Psoas muscle (tissue), 8 donors: Measurements from ENCODE around the gene SMIM29. TPM values are rescaled to one million over a fixed set of nuclear protein-coding genes. Genes with fewer than 3 reads are reported as not detected.

ENCODE experiments used
- ATAC-seq, 4 donors: fragments of 200-7000 bp; cut with Tn5 transposase; one replicate each; pipeline ENCODE4 v1.9.1; 2020; ENCODE audit warnings: moderate library complexity in 3 of 4, mild to moderate bottlenecking in 2 of 4
- DNase-seq, 2 donors: peaks; one replicate each; pipeline ENCODE4 v3.0.0-alpha.2; 2020
- H3K27ac ChIP-seq: fragments of 200-600 bp; one replicate; pipeline ENCODE4 v1.8.0; 2022
- H3K27me3 ChIP-seq, 3 donors: fragments of 200-600 bp in 1 of 3; one replicate each; pipeline versions ENCODE4 v1.6.1 to v1.8.0; 2013 to 2022; ENCODE audit warnings: low read length in 2 of 3, mild to moderate bottlenecking in 2 of 3, moderate library complexity in 1 of 3; ENCODE audit not compliant: insufficient read depth in 3 of 3
- H3K36me3 ChIP-seq, 2 donors: fragments of 200-600 bp in 1 of 2; one replicate each; pipeline versions ENCODE4 v1.6.1 to v1.8.0; 2013 to 2022; ENCODE audit warnings: low read depth in 1 of 2, mild to moderate bottlenecking in 1 of 2, moderate library complexity in 1 of 2; ENCODE audit not compliant: insufficient read depth in 1 of 2
- H3K4me1 ChIP-seq: fragments of 200-600 bp; one replicate; pipeline ENCODE4 v1.8.0; 2022
- H3K4me3 ChIP-seq: fragments of 200-600 bp; one replicate; pipeline ENCODE4 v1.8.0; 2022; ENCODE audit warnings: mild to moderate bottlenecking
- H3K9me3 ChIP-seq: fragments of 200-600 bp; one replicate; pipeline ENCODE4 v1.8.0; 2022
- WGBS, 3 donors: extraction: QIAGEN DNeasy Blood & Tissue Kit; methylation state at CpG; one replicate each; pipeline versions ENCODE4 v1.1.6 to v1.1.7; 2013; 5-methylcytosine and 5-hydroxymethylcytosine counted together
- intact Hi-C, 2 donors: fragments of 100-400 bp; cut with DNase I; formaldehyde crosslinking; loops; one replicate each; pipeline versions ENCODE4 v1.11.0 to v1.14.2; 2022
- long read RNA-seq, 2 donors: library from polyadenylated mRNA; unstranded; transcript quantifications; one replicate each; pipeline ENCODE4 v2.0.0, GENCODE V29; 2021
- polyA plus RNA-seq, 3 donors: library from polyadenylated mRNA; stranded (reverse); fragments of 200-250 nt; gene quantifications; one replicate each; pipeline ENCODE4 v1.2.3, GENCODE V29; 2013
- total RNA-seq, 4 donors: library from RNA; stranded (reverse); fragmentation: NEBNext Ultra II Directional in 2 of 4; extraction: Animal tissue kit (Norgen Biotek cat#: 25700) in 2 of 4; gene quantifications; one replicate each; pipeline versions ENCODE4 v1.2.1 to v1.2.4, GENCODE V29; 2021 to 2023
- TF ChIP-seq, protein P1 (sequence below): fragments of 200-600 bp; IDR thresholded peaks from one replicate; pipeline ENCODE4 v1.8.0; 2022; ENCODE audit warnings: antibody characterized with exemption
- donor health status: healthy with polysubstance abuse.
- donor health status: DM: no; HTN: no; CAD: no; lungs with moderate emphysema.
- donor health status: Bipolar disorder and iron deficiency.
- donor health status: healthy.
- donor health status: DM: yes; HTN: yes; CAD: no.
- donor health status: DM: no; HTN: no; CAD: no.
- donor health status: DM: no; HTN: no; CAD: no.
- donor health status: DM: yes; HTN: yes; CAD: no.

SMIM29 gene
- 10 to 100 TPM; 14.4 to 59.4 (median 31.5) TPM for total RNA-seq
- 100 to 1,000 TPM in 1 of 3 donors, 10 to 100 TPM in 2; 24.6 to 100 (median 44.1) TPM for polyA plus RNA-seq
- long read RNA-seq, donor 1, transcript SMIM29-205 (5 exons, 1,297 nt) = major isoform, 10 of 15 reads
- long read RNA-seq, donor 1, partial matches to known transcripts = 4 of 15 reads
- long read RNA-seq, donor 1, other reads (novel, unspliced or antisense) = 0 of 15 reads
- long read RNA-seq, donor 2, transcript SMIM29-205 (5 exons, 1,297 nt) = major isoform, 80 of 116 reads
- long read RNA-seq, donor 2, transcript SMIM29-208 (5 exons, 1,186 nt) = minor isoform, 21 of 116 reads
- long read RNA-seq, donor 2, partial matches to known transcripts = 9 of 116 reads
- long read RNA-seq, donor 2, other reads (novel, unspliced or antisense) = 3 of 116 reads

GRCh38 chr6:34248727-34249468 lies at the start of gene SMIM29:
TSS of gene SMIM29 (minus strand) at chr6:34249006. CDS start at chr6:34247791, 1,215 bp downstream.
- H3K36me3 ChIP-seq = no peaks in the 10 kb centered on the region
- DNase-seq = peak; percentile 97 to 99
- TF ChIP-seq, protein P1, sequence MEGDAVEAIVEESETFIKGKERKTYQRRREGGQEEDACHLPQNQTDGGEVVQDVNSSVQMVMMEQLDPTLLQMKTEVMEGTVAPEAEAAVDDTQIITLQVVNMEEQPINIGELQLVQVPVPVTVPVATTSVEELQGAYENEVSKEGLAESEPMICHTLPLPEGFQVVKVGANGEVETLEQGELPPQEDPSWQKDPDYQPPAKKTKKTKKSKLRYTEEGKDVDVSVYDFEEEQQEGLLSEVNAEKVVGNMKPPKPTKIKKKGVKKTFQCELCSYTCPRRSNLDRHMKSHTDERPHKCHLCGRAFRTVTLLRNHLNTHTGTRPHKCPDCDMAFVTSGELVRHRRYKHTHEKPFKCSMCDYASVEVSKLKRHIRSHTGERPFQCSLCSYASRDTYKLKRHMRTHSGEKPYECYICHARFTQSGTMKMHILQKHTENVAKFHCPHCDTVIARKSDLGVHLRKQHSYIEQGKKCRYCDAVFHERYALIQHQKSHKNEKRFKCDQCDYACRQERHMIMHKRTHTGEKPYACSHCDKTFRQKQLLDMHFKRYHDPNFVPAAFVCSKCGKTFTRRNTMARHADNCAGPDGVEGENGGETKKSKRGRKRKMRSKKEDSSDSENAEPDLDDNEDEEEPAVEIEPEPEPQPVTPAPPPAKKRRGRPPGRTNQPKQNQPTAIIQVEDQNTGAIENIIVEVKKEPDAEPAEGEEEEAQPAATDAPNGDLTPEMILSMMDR = peak; percentile 92
- peak; percentile 88 to 93 (median 90) for ATAC-seq
- peak within 1 kb of the TSS; percentile 89 for H3K27ac ChIP-seq
- peak within 1 kb of the TSS; percentile 72 for H3K4me3 ChIP-seq
- intact Hi-C loops = loop anchor here (1.0 to 2.0 kb wide), 3 partner anchors 144 to 166 kb away; partner anchors contain the start of gene NUDT3 (in 2 of the 2)
- H3K4me1 ChIP-seq = peaks cover 21% of the 10 kb centered on the region
- no peaks in the 10 kb centered on the region for H3K27me3 ChIP-seq
- no peaks in the 10 kb centered on the region for H3K9me3 ChIP-seq
- 0 to 1% (median 0%) methylated on average over 56 to 79 of the region's 79 CpGs for WGBS, 3 donors

DNA sequence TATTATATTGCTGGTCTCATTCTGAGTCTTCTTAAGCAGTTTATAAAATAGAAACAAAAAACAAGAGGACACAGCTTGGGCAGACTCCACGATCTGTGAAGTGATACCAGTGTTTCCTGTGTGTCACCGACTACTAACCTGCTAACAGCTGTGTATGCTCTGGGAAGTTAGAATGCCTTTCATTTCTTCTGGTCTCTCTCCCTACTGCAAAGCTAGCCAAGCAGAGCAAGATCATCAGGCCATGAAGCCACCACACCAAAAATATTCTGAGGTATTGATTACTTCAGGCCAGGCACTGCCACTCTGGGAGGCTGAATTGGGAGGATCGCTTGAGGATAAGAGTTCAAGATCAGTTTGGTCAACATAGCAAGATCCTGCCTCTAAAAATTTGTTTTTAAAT lies 46.9 kb upstream of the SMIM29 start:
- H3K27me3 ChIP-seq = no peaks in the 10 kb centered on the region
- peaks cover 0 to 43% of the 10 kb centered on the region in 2 donors for H3K36me3 ChIP-seq
- no peaks in the 10 kb centered on the region for H3K9me3 ChIP-seq
- peak overlapping the region; percentile 87 for H3K27ac ChIP-seq
- TF ChIP-seq, protein P1 = no peak
- WGBS, 3 donors = 19 to 26% (median 21%) methylated on average over 3 of the region's 3 CpGs
- DNase-seq (no peak), ATAC-seq (peak; percentile 83 to 93 (median 88))
- H3K4me1 ChIP-seq = peaks cover 70% of the 10 kb centered on the region
- intact Hi-C loops = loop anchor here in 1 of 2 donors (5.0 kb wide), 1 partner anchor 97 kb away; the partner anchor contains the start of gene NUDT3
- H3K4me3 ChIP-seq = peak overlapping the region; percentile 30

- H3K9me3 ChIP-seq = no peaks in the 10 kb centered on the region
- intact Hi-C loops = loop anchor here in 1 of 2 donors (5.0 kb wide), 1 partner anchor 69 kb away; no protein-coding TSS in a partner anchor
- H3K36me3 ChIP-seq = peaks cover 0 to 54% of the 10 kb centered on the region in 2 donors
- H3K27me3 ChIP-seq = no peaks in the 10 kb centered on the region
- peak in 3 of 4 donors; percentile 6 to 33 (median 17) for ATAC-seq
- no peak overlapping the region for H3K4me3 ChIP-seq
- no peak for DNase-seq
- WGBS, 3 donors = 94 to 98% (median 97%) methylated on average over 3 of the region's 3 CpGs
- peak overlapping the region; percentile 87 for H3K27ac ChIP-seq
- H3K4me1 ChIP-seq = peaks cover 66% of the 10 kb centered on the region
- TF ChIP-seq, protein P1 = no peak
These were observed 44.1 kb upstream of the SMIM29 start for GRCh38 chr6:34292954-34293353.

DNA sequence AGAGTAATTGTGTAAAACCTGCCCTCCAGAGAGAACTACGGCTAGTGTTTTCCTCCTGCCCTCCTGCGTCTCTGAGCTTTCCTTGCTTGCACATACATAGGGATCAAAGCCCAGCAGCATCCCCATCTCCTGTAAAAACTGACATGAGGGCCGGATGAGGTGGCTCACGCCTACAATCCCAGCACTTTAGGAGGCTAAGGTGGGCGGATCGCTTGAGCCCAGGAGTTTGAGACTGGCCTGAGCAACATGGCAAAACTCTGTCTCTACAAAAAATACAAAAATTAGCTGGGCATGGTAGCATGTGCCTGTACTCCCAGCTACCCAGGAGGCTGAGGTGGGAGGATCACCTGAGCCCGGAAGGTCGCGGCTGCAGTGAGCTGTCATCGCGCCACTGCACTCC lies 40.3 kb upstream of the SMIM29 start:
- DNase-seq (no peak), ATAC-seq (no peak)
- Histone ChIP-seq H3K27me3 (no peaks in the 10 kb centered on the region), H3K9me3 (no peaks in the 10 kb centered on the region), H3K27ac (peak overlapping the region; percentile 87), H3K4me1 (peaks cover 69% of the 10 kb centered on the region), H3K4me3 (no peak overlapping the region), H3K36me3 (peaks cover 4 to 53% of the 10 kb centered on the region in 2 donors)
- TF ChIP-seq, protein P1 = no peak
- intact Hi-C loops = no loop called here
- 86 to 97% (median 93%) methylated on average over 11 of the region's 11 CpGs for WGBS, 3 donors
